GM18498 (cell line): ENCODE results near the gene C12orf60.

Experiments used
- ATAC-seq: cut with Tn5 transposase; IDR thresholded peaks from one replicate; pipeline ENCODE4 v1.9.1; 2021; ENCODE audit warnings: mild to moderate bottlenecking, moderate library complexity; ENCODE audit not compliant: unreplicated experiment

Gene C12orf60

DNA sequence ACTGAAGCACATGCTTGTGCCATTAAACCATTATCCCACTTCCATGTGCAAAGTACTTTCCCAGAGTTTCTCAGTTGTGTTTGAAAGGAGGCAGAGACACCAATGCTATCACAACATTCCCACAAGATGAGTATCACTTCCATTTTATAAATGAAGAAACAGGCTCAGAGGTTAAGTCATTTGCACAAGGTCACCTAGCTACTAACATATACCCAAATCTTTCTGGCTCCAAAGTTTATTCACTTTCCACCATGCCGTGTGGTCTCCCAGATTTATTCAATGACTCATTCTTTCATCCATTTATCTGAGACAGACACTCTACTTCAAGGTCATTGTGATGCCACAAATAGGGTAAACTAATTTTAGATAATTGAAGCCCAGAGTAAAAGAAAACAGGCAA lies 30.5 kb downstream of the C12orf60 start:
- ATAC-seq: no peak

DNA sequence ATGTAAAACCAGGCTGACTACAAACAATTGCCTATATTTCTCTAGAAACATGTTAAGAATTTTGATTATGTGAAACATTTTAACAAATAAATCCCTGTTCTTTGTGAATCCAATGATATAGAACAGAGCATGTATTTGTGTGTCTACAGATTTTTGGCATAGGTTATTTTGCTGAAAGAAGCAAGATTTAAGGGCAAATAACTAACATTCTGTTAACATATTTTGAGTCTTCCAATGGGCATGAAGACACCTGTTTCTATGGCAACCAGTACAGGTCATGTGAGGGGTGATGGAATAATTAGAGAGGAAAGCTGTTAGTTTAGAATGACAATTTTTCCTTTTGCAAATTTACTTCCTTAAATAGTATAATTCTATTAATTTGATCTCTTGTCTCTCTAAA lies 31.0 kb downstream of the C12orf60 start:
- no peak for ATAC-seq

DNA sequence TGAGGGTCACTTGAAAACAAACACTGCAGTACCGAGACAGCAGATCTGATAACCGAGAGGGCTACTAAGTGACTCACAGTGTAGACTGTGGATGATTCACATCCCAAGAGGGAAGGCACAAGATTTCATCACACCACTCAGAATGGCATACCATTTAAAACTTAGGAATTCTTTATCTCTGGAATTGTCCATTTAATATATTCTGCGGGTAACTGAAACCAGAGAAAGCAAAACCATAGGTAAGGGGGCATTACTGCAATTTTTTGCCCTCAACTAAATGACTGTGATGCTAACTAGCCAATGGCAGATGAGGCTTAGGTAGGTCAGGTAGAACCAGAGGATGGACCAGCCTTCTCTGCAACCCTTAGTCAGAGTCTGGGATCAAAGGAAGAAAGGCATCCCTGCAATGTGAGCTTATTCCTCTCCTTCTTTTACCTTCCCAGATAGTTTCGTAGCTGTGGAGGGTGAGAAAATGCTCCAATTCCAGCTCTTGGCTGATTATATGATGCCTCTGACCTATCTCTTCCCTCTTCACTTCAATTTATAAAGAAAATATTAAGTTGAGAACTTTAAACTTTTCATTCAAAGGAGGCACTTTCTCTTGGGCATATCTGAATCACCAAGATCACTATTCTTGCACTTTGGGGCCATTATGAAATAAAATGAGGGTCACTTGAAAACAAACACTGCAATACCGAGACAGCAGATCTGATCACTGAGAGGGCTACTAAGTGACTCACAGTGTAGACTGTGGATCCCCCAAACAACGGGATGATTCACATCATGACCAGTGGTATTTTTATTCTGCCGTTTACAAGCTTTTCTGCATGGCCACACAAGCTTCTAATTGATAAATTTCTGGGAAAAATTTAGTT lies 33.1 kb downstream of the C12orf60 start:
- no peak for ATAC-seq

DNA sequence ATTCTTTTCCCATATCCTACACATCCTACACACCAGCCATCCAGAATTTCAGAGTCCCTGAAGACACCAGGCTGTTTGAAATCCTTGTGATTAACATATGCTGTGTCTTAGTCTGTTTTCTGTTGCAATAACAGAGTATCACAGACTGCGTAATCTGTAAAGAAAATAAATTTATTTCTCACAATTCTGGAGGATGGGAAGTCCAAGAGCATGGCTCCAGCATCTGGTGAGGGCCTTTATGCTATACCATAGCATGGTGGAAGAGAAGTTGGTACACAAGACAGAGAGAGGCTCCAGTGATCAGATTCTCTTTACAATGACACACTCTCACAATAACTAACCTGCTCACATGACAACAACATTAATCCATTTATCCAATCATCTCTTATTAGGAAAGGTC lies 35.8 kb downstream of the C12orf60 start:
- ATAC-seq: no peak

DNA sequence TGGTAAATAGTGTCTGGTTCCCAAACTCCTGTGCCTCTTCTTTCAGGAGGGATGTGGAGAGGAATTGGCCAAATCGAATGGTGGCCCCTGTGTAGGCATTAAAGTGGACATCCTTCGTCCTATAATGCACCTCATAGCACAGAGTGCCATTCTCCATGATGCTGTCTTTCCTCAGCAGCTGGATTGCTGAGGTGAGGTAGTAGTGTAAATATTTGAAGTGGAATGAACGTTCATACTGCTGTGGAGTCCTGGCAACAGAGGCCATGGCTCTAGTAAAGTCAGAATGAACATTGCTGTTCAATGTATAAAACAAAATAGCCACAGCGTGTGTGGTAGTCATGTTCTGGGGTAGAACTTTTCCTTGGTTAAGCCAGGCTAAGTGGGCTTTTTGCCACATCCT lies 37.1 kb downstream of the C12orf60 start:
- ATAC-seq: no peak

DNA sequence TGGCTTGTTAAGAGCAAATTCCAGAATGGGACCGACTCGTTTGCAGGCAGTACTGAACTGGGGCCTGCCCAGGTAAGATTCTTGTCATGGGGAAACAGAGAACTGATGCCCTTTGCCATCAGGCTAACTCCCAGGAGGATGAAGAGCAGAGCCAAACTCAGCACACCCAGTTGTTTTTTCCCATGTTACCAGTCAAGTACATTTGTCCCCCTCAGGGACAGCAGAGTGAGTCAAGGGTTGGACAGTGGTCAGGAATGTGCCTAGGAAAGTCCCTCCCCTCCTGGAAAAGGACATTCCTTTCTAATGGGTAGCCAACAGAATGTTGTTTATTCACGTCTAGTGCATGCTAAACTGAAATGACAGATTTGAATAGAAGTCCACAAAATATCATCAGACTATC lies 38.3 kb downstream of the C12orf60 start:
- ATAC-seq: no peak

DNA sequence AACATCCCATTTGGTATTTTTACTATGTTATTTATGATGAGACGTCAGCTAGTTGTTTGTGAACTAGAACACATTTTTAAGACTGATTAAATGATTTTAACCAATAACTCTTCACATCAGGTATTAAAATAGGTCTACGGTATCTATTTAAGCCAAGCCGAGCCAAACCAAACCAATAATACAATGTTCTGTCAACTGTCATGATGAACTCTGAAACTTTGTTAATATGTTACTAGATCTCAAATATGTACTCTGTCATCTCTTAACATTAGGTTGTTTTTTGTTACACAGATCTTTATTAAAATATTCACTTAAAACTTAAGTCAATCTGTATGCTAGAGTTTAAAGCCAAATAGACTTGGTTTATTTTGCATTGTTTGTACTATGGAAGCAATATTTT lies 38.8 kb downstream of the C12orf60 start:
- no peak for ATAC-seq

DNA sequence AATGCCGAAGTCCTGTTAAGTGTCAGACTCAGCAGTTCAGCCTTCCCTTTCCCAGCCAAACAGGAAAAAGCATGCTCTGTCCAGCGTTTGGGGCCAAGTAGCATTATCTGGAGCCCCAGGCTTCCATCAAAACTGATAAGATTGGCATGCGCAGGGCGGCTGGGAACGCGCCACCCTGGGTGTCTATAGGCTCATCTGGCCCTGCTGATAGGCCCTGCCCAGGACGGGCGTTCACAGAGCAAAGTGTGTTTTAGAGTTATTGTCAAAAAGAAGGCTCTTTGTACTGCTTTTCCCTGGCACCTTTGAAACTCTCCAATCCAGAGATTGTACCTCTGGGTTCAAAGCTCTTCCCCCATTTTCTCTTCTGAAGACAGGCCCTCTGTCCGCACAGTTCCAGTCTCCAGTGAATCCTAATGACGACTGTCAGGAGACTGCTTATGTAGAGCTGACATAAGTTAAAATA lies 40.0 kb downstream of the C12orf60 start, which contains the start of gene ART4:
Gene ART4 (minus strand): TSS at position 102 of the 463 bp plus-strand sequence. CDS start 413 bp downstream, outside the sequence.
- no peak for ATAC-seq

DNA sequence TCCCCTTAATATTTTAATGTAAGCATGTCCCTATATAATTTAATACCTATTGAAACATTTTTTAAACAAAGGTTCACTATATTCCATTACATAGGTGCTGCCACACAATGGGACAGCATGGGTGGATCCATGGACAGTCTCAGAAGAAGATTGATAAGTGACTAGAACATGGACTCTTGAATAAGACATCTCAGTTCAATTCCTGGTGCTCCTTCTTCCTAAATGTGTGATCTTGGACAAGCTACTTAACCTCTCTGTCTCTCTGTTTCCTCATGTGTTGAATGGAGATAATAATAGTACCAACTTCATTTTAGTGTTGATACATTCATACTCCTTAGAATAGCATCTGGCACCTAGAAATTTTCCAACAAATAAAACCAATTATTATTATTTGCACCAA lies 40.9 kb downstream of the C12orf60 start:
- no peak for ATAC-seq

DNA sequence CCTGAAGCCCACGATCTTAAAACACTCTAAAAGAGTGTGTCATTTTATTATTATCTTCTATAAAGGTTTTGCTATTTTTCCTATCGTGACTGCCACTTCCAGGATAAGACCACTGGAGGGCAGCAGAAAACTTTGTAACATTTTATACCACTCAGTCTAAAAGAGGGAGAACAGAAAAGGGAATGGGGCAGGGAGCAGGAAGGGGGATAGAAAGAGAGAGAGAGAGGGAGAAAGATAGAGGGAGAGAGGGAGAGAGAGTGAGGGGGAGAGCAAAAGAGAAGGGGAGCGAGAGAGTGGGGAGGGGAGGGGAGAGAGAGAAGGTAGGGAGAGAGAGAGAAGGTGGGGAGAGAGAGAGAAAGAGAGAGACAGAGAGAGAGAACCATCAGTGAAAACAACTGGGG lies 41.9 kb downstream of the C12orf60 start:
- peak; percentile 44 for ATAC-seq

DNA sequence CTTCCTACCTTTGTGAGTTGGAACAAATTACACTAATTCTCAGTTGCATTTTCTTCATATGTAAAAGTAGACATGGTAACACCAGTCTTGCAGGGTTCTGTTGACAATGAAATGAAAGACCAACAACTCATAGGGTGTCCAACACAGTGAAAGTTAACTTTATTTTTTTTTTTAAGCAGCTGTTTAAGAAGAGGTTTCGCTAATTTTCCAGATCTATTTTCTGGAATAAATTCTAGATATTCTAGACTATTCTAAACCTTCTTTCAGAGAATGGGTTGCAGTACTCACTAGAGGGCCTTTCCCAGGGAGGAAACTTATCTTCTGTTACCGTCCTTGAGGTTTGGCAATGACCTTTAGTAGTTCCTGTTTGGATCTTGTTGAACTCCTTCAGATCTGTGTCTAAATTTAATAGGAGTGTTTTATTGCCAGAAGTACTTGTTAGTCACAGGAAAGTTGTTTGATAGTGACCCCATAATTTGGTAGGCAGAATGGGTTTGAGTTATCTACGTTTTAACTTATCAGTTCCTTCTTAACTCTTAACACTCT lies 42.6 kb downstream of the C12orf60 start:
- no peak for ATAC-seq

DNA sequence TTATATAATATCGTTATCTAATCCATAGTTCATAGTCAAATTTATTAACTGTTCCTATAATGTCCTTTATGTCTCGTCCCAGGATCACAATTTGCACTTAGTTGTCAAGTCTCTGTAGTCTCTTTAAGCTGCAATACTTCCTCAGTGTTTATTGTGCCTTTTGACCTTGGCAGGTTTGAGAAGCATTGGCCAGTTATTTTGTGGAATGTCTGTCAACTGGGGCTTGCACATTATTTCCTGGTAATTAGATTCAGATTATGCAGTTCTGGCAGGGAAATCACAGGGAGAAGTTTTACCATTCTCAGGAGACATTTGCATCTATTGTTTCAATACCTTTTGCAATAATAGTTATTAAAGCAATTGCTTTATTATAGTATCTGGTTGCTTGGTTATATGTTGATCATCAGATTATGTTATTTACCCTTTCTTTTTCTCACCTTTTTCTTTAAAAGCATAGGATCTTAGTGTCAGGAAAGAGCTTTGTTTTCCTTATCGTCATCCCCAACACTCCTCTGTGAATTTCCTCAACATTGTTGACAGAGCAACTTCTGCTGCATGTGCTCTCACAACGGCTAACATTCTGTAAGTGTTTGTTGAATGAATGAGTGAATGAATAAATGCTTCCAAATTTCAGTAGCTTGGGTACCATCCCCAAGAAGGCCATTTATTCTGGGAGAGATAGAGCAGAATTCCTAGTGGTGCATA lies 43.6 kb downstream of the C12orf60 start:
- ATAC-seq: no peak

DNA sequence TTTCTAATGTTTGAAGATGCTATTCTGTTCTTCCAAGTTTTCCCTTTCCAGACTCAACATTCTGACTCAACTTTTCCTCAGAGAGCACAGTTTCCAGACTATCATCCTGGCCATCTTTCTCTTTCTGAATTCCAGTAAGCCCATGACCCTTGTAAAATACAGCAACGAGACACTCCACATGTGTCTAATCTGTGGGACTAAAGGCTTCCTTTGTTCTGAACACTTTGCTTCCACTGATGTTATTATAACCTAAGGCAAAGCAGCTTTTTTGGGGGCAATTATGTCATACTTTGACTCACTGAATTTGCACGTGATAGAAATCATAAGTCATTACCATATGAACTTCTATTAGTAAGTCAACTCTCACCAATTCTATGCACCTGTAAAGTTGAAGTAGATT lies 46.2 kb downstream of the C12orf60 start:
- ATAC-seq: no peak

DNA sequence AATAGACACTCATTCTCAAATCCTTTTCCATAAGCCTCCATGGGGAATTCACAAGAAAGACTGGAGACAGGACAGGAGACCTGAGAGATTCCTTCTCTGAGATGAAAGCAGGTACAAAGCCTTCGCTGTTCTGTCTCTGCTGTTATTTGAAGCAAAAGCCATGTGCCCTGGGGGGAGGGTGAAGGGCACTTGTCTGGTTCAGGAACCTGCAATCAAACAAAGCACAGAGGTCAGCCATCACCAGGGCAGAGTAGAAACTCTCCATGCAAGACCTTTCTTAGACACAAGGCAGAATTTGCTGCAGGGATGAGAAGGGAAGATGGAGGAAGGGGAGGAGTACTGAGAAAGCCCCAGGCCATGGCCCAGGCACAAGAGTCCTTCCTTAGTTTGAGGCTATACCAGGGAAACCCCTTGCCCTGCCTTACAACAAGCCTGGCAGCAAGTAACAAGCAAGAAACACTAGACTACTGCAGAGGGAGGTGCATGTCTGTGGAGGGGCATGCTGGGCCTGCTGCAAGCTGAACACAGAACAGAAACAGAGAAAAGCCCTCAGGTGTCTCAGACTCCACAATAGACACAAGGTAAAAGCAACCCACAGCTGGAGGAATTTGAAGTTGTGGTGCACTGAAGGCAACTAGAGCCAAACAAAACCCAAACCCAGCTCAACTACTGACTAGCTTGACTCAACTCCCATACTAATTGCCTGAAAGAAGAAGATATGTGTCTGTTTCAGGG lies 47.6 kb downstream of the C12orf60 start:
- ATAC-seq: peak; percentile 92

DNA sequence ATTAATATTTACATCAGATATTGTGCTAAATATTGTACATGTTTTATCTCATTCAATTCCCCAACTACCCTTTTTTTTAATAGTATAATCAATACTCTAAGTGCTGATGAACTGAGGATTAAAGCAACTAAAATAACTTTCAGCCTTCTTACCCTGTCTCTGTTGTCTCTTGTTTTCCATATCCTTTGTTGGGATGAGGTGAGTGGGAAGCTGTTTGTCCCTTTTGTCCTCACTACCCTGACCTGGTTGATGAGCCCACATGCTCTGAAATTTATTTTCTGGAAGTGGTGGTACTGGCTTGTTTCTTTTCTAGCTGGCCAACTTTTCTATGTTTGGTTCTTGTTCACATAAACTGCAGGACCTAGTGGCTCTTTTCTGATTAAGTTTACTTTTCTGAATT lies 49.4 kb downstream of the C12orf60 start:
- ATAC-seq: no peak

DNA sequence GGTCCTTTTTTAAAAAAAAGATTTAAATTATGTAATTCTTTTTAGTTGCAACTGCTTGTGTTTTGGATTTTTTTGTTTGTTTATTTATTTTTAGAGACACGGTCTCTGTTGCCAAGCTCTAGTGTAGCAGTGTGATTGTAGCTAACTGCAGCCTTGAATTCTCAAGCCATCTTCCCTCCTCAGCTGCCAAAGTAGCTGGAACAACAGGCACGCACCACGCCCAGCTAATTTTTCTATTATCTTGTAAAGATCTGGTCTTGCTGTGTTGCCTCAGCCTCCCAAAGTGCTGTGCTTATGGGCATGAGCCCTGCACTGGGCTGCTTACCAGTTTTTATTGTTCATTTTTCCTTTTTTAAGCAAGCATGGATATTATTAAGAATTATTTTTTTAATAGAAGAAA lies 50.5 kb downstream of the C12orf60 start:
- ATAC-seq: no peak

DNA sequence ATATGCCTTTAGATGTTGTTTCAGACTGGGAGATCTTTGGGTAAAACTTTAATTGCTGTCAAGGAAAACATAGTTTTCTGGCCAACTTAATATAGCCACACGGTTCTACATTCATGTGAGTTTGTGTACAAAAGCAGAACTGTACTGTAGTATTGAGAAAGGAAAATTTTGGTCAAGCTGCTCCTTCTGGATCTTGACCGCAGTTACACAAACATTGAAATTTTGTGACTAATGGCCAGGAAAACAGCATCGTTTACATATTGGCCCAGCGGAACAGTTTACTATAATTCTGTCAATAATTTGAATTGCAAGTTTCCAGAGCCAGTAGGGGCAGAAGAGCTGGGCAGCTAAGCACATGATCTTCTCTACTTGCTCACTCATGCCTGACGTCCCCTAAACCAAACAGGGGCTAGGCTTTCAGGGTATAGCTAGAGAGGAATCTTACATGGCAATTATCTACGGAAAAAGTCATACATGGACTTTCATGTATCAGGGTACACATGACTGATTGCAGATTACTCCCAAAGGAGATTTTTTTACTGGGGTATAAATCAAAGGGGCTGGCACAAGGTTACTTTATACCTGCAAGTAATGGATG lies 51.2 kb downstream of the C12orf60 start:
- no peak for ATAC-seq

DNA sequence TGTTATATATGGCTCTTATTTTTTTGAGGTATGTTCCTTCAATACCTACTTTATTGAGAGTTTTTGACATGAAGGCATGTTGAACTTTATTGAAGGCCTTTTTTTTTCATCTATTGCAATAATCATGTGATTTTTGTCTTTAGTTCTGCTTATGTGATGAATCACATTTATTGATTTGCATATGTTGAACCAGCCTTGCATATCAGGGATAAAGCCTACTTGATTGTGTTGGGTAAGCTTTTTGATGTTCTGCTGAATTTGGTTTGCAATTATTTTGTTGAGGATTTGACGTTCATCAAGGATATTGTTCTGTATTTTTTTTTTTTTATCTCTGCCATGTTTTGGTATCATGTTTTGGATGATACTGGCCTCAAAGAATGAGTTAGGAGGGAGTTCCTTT lies 55.0 kb downstream of the C12orf60 start:
- ATAC-seq: no peak

DNA sequence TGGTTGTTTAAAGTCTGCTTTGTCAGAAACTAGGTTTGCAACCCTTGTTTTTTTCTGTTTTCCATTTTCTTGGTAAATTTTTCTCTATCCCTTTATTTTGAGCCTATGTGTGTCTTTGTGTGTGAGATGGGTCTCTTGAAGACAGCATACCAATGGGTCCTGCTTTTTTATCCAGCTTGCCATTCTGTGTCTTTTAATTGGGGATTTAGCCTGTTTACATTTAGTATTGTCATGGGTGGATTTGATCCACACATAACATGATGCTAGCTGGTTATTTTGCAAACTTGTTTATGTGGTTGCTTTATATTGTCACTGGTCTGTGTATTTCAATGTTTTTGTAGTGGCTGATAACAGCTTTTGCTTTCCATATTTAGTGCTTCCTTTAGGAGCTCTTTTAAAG lies 57.0 kb downstream of the C12orf60 start:
- no peak for ATAC-seq

DNA sequence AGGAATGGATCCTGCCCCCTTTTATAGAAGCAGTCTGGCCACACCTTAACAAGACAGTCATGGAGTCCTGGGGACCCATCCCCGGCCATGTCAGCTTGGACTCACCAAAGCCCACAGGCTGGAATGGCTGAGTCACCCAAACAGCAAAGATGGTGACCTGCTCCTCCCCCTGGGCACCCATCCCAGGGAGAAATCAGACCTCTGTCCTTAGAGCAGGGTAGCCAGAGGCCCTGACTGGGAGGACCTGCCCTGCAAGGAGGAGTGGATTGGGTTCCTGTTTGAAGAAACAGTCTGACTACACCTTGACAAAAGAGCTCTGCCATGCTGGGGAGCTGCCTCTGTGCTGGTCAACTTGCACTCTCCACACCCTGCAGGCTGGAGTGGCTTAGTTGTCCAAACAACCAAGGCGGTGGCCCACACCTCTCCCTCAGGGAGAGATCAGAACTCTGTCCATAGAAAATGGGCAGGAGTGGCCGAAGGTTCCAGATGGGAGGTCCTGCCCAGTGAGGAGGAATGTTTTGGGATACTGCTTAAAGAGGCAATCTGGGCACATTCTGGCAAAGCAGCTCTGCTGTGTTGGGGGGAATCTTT lies 65.5 kb downstream of the C12orf60 start:
- no peak for ATAC-seq
